H1 (cell line): Measurements from ENCODE around the gene KNDC1. TPM values are rescaled to one million over a fixed set of nuclear protein-coding genes. Genes with fewer than 3 reads are reported as not detected.

ENCODE experiments used
- KDM4A ChIP-seq: IDR thresholded peaks from one replicate; pipeline ENCODE4 v1.7.1; 2012; ENCODE audit warnings: low read depth, mild to moderate bottlenecking, moderate library complexity, low read length, inconsistent platforms; ENCODE audit not compliant: severe bottlenecking
- POLR2AphosphoS5 ChIP-seq: IDR thresholded peaks from 2 replicates; pipeline ENCODE4 v1.6.1; 2011; ENCODE audit warnings: low read depth, low read length
- polyA plus RNA-seq, 7 experiments: library from polyadenylated mRNA; depleted of rRNA in 3 of 7; stranded (reverse) in 5 of 7; unstranded in 2 of 7; fragments of >200 nt in 5 of 7; fragments of 200-250 nt in 2 of 7; gene quantifications; 1 replicate in 5 of 7; 2 replicates in 1 of 7; 4 replicates in 1 of 7; pipeline versions ENCODE4 v1.2.1 to v1.2.3, GENCODE V29; 2011 to 2013; ENCODE audit warnings: missing spikeins in 2 of 7, mixed read lengths in 2 of 7
- total RNA-seq: library from RNA; stranded (reverse); fragmentation: NEBNext Ultra II Directional; extraction: Animal tissue kit (Norgen Biotek cat#: 25700); gene quantifications from 2 replicates; pipeline ENCODE4 v1.2.1, GENCODE V29; 2021
- TF ChIP-seq, protein P1 (sequence below), 3 experiments: IDR thresholded peaks; 1 replicate in 2 of 3; 2 replicates in 1 of 3; pipeline versions ENCODE4 v1.5.1 to v1.6.1; 2011; ENCODE audit warnings: low read length in 3 of 3, mild to moderate bottlenecking in 3 of 3, inconsistent platforms in 2 of 3, low read depth in 1 of 3, moderate library complexity in 1 of 3; ENCODE audit not compliant: insufficient read depth in 1 of 3; ENCODE audit errors: control extremely low read depth in 1 of 3

Gene KNDC1
- total and polyA plus RNA-seq, 2 of the 8 experiments (the other 6 are each of a cell fraction or from before 2014, with no cell fraction given): 7.5 to 16.7 TPM

DNA sequence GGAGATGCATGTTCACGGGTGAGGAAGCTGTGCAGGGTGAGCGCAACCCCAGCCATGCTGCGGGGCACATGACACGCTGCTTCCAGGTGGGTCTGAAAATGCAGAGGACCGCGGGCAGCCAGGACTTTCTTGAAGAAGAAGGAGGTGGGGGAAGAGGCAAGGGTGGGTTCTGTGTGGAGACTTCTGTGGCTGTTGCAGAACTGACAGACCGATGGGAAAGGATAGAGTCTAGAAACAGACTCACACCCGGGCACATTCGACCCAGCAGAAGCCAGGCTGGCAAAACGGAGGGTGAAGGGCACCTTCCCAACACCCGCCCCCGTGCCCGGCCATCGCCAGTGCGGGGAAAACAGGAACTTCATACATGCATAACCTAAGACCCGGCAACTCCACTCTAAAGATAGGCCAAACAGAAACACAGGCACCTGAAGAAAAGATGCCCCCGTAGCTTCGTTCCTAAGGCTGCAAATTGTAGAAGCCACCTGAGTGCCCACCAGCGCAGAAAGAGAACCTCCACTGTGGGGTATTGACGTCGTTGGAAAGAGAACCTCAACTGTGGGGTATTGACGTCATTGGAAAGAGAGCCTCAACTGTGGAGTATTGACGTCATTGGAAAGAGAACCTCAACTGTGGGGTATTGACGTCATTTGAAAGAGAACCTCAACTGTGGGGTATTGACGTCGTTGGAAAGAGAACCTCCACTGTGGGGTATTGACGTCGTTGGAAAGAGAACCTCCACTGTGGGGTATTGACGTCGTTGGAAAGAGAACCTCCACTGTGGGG is 4.8 kb upstream of the KNDC1 start (continued):
- no peak for TF ChIP-seq KDM4A
- TF ChIP-seq, protein P1, sequence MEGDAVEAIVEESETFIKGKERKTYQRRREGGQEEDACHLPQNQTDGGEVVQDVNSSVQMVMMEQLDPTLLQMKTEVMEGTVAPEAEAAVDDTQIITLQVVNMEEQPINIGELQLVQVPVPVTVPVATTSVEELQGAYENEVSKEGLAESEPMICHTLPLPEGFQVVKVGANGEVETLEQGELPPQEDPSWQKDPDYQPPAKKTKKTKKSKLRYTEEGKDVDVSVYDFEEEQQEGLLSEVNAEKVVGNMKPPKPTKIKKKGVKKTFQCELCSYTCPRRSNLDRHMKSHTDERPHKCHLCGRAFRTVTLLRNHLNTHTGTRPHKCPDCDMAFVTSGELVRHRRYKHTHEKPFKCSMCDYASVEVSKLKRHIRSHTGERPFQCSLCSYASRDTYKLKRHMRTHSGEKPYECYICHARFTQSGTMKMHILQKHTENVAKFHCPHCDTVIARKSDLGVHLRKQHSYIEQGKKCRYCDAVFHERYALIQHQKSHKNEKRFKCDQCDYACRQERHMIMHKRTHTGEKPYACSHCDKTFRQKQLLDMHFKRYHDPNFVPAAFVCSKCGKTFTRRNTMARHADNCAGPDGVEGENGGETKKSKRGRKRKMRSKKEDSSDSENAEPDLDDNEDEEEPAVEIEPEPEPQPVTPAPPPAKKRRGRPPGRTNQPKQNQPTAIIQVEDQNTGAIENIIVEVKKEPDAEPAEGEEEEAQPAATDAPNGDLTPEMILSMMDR (IDR thresholded peaks at IDR 0.05; ENCODE audit: control extremely low read depth in 1 of 3, insufficient read depth in 1 of 3, low read depth in 1 of 3, low read length in 3 of 3): no peak
- no peak for TF ChIP-seq POLR2AphosphoS5
